Gastrocnemius medialis (tissue), 4 donors: ENCODE data around the gene SKIC2.

Experiments used
- CTCF ChIP-seq, 5 experiments: fragments of 450-650 bp in 3 of 5; fragments of 200-600 bp in 2 of 5; sonication (generic) in 2 of 5; IDR thresholded peaks in 4 of 5; conservative IDR thresholded peaks in 1 of 5; 1 replicate in 4 of 5; 2 replicates in 1 of 5; pipeline ENCODE4 v1.5.1; 2016 to 2019; ENCODE audit warnings: antibody characterized with exemption in 5 of 5, mild to moderate bottlenecking in 3 of 5, moderate library complexity in 3 of 5
- POLR2A ChIP-seq, 2 donors: fragments of 450-650 bp; IDR thresholded peaks; one replicate each; pipeline ENCODE4 v1.6.1; 2017; ENCODE audit warnings: antibody characterized with exemption in 2 of 2, mild to moderate bottlenecking in 2 of 2, moderate library complexity in 2 of 2

GRCh38 chr6:31952140-31952805 is 6.7 kb upstream of the SKIC2 start:
- TF ChIP-seq CTCF (IDR thresholded peaks at IDR 0.05 in 4 of 5, conservative IDR thresholded peaks at IDR 0.05 in 1 of 5) = peak; percentile 40 to 70 (median 52)
- TF ChIP-seq POLR2A (IDR thresholded peaks at IDR 0.05) = no peak
